Suppressor macrophage treated with lipopolysaccharide for 1 hour (primary cell): ENCODE data around the gene OR10T2.
"Not testable (repeated sequence)": the region's sequence is repeated elsewhere in the genome, so short reads cannot be mapped to it uniquely, and the experiment has no call there.

Source experiments
- DNase-seq, 3 donors: peaks; one replicate each; pipeline ENCODE4 v3.0.0-alpha.2; 2020 to 2022

Gene OR10T2

DNA sequence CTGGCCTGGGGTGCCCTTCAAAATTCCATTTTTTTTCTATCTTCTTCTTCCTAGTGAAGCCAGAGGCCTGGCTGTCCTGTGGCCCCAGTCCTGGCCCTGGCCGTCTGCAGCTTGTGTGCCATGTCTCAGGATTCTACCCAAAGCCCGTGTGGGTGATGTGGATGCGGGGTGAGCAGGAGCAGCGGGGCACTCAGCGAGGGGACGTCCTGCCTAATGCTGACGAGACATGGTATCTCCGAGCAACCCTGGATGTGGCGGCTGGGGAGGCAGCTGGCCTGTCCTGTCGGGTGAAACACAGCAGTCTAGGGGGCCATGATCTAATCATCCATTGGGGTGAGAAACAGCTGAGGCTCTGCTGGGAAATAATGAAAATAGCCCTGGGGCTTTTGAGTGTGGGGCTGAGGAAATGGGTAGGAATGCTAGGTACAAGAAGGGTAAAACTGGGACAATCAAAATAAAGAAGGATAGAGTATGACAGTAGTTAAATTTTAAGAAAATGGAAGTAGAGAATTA is 43.4 kb downstream of the OR10T2 start:
- no peak for DNase-seq

DNA sequence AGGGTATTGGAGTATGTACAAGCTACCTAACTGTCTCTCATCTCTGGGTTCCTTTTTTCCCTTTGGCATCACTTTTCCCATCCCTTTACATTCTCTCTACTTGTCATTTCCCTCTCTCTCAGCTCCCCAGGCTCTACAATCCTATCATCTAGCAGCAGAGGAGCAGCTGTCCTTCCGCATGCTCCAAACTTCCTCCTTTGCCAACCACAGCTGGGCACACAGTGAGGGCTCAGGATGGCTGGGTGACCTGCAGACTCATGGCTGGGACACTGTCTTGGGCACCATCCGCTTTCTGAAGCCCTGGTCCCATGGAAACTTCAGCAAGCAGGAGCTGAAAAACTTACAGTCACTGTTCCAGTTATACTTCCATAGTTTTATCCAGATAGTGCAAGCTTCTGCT is 45.0 kb downstream of the OR10T2 start:
- peak; percentile 50 to 55 (median 51) for DNase-seq

GRCh38 chr1:158353303-158354075 is 45.8 kb downstream of the OR10T2 start, which contains the start of gene CD1E:
CD1E (plus strand) TSS chr1:158353894; CDS start chr1:158353989, 95 bp downstream.
- peak; percentile 60 to 70 (median 70) for DNase-seq

- DNase-seq, result not testable (repeated sequence)
These were observed 50.3 kb downstream of the OR10T2 start for GRCh38 chr1:158348946-158349345.
